ENCODE results near the gene HECTD4. TPM values are rescaled to one million over a fixed set of nuclear protein-coding genes. Genes with fewer than 3 reads are reported as not detected.
A peak's percentile ranks its signal among the peaks of the same experiment; 100 is the strongest.

HECTD4 gene
- total RNA-seq, 1 experiment from 2014 or later = 30.0 TPM

DNA sequence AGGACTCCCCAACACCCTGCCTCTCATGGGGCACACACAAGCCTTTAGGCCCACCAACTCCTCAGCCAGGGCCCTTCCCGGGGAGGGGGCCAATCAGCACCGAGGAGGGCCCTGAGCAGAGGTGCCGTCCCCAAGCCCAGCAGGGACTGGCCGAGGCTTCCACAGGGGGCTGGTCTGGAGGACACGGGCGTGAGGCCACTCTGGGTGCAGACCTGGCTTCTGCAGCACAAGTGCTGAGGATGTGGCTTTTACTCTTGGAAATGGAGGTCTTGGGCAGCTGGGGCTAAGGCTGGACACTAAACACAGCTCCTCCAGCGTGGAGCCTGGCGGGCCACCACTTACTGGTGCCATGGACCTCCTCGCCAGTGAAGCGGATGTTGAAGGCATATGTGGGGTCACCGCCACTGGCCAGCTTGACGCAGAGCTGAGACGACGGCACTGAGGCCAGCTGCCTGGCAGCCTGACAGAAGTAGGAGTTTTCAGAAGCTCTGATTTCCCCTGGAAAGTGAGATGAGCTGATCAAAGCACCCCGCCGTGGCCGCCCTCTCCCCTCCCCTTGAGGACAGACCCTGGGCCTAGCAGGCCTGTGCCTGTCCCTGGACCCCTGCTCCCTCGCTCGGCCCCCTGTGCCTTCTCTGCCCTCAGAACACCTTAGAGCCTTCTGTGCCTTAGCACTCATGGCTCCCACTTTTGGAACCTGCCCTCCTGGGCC, 212.9 kb downstream of the HECTD4 start:
- no peak overlapping the region for H4K5ac ChIP-seq (ENCODE audit: insufficient read length, low read depth, low read length)
- no peak overlapping the region for H3K4me2 ChIP-seq (ENCODE audit: insufficient read depth, insufficient read length, low read length)
- no peak for DNase-seq
- H2AK5ac ChIP-seq (ENCODE audit: insufficient read length, low read length) = no peak overlapping the region
- H2BK15ac ChIP-seq (ENCODE audit: low read depth, low read length) = no peak overlapping the region
- H4K91ac ChIP-seq (ENCODE audit: insufficient read length, low read depth, low read length) = no peak overlapping the region
- no peak overlapping the region for H3K27ac ChIP-seq (ENCODE audit: insufficient read length, low read depth, low read length)
- H3K23ac ChIP-seq (ENCODE audit: insufficient read length, low read depth, low read length) = no peak overlapping the region
- no peaks in the 10 kb centered on the region for H3K9me3 ChIP-seq (ENCODE audit: control insufficient read depth, low read depth, low read length)
- H3K4me3 Mint-ChIP-seq = no peak overlapping the region
- peak overlapping the region in 1 of 3 experiments; percentile 89; a peak in 3 of 7 replicates for H3K27ac Mint-ChIP-seq
- no peaks in the 10 kb centered on the region for H3K23me2 ChIP-seq (ENCODE audit: insufficient read length, low read depth, low read length, poor library complexity, severe bottlenecking)
- H4K8ac ChIP-seq (replicated peaks; ENCODE audit: insufficient read length, low read depth, low read length) = no peak overlapping the region
- no peaks in the 10 kb centered on the region for H3K79me2 ChIP-seq (ENCODE audit: insufficient read depth, low read length)
- TF ChIP-seq CTCF (conservative IDR thresholded peaks at IDR 0.05) = no peak
- 0 out of 4 replicates have a peak, but pooled peaks cover 0 to 2% of the 10 kb centered on the region in 2 experiments for H3K4me1 Mint-ChIP-seq
- H3K14ac ChIP-seq (ENCODE audit: insufficient read depth, low read length) = no peak overlapping the region
- H3K4ac ChIP-seq (ENCODE audit: low read depth, low read length) = no peak overlapping the region
- H3K9me3 Mint-ChIP-seq = no peaks in the 10 kb centered on the region
- H3T11ph ChIP-seq (ENCODE audit: low read length) = no peak overlapping the region
- H3K4me1 ChIP-seq (ENCODE audit: insufficient read depth, low read length) = no peaks in the 10 kb centered on the region
- H3K9ac ChIP-seq (ENCODE audit: extremely low read depth, insufficient read length, low read length) = no peak overlapping the region
- H2AFZ ChIP-seq (ENCODE audit: low read length) = no peak overlapping the region
- H3K27me3 Mint-ChIP-seq (ENCODE audit: low read depth) = peaks cover 1% of the 10 kb centered on the region
- no peak overlapping the region for H2BK12ac ChIP-seq (ENCODE audit: insufficient read length, low read depth, low read length)
- H3K27me3 ChIP-seq (ENCODE audit: insufficient read depth, low read length) = no peaks in the 10 kb centered on the region
- H2BK120ac ChIP-seq (ENCODE audit: low read depth, low read length, poor library complexity, severe bottlenecking) = no peak overlapping the region
- peaks cover 5 to 24% (median 10%) of the 10 kb centered on the region in 3 experiments; a peak in 6 of 7 replicates for H3K36me3 Mint-ChIP-seq (ENCODE audit: insufficient read depth in 1 of 3, low read depth in 3 of 3)
- H3K18ac ChIP-seq (ENCODE audit: insufficient read length, low read depth, low read length) = no peak overlapping the region
- no peak overlapping the region for H2BK5ac ChIP-seq (ENCODE audit: insufficient read length, low read length)
- no peak overlapping the region for H3K56ac ChIP-seq (ENCODE audit: insufficient read length, low read depth, low read length)
- peaks cover 4% of the 10 kb centered on the region for H4K20me1 ChIP-seq (ENCODE audit: control insufficient read depth, insufficient read depth, insufficient read length)
- no peak overlapping the region for H2BK20ac ChIP-seq (ENCODE audit: low read depth, low read length, poor library complexity, severe bottlenecking)
- no peaks in the 10 kb centered on the region for H3K79me1 ChIP-seq (ENCODE audit: insufficient read depth, low read depth, low read length, poor library complexity, severe bottlenecking)
- WGBS (ENCODE audit: extremely low coverage, insufficient read length, low lambda C conversion rate) = no CpG with 5 or more reads among the region's 19 CpGs

Data from H9 (cell line).